ENCODE data around the gene RASSF1. TPM values are rescaled to one million over a fixed set of nuclear protein-coding genes. Genes with fewer than 3 reads are reported as not detected.

The RASSF1 gene
- total and polyA plus RNA-seq, 2 of the 13 experiments (the other 11 are each of a cell fraction or from before 2014, with no cell fraction given): 10.2 to 27.5 TPM

DNA sequence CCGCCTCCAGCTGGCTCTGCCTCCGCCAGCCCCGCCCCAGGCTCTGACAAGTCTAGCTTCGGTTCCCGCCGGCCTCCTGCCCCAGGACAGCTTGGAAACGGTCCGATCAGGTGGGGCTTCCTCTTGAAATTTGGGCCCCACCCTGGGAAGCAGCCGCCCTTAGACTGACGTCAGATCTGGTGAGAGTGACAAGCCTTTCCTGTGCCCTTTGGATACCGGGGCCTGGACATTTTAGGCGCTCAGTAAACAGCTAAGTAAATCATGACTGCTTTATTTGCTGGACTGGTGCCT lies 41.1 kb downstream of the RASSF1 start (continued):
- TF ChIP-seq ZNF709 (CRISPR knock-in tag; IDR thresholded peaks at IDR 0.05) (peak; percentile 42), ZNF121 (CRISPR knock-in tag; IDR thresholded peaks at IDR 0.05) (no peak), ZNF546 (CRISPR knock-in tag; conservative IDR thresholded peaks at IDR 0.05) (0 out of 2 replicates have a peak, but pooled peaks have one; percentile 3), ETV5 (CRISPR knock-in tag; IDR thresholded peaks at IDR 0.05; ENCODE audit: borderline replicate concordance) (peak; percentile 30; the same call in 1 of the 2 replicates), MLLT10 (CRISPR knock-in tag; IDR thresholded peaks at IDR 0.05) (no peak), ZFP62 (CRISPR knock-in tag; IDR thresholded peaks at IDR 0.05) (peak; percentile 30; the same call in 1 of the 2 replicates), SNAPC4 (CRISPR knock-in tag; IDR thresholded peaks at IDR 0.05) (no peak), HNF4G (IDR thresholded peaks at IDR 0.05; ENCODE audit: borderline replicate concordance, low read depth, low read length) (peak; percentile 81; the same call in 1 of the 2 replicates), HNF4G (CRISPR knock-in tag; IDR thresholded peaks at IDR 0.05; ENCODE audit: borderline replicate concordance, low read depth) (peak; percentile 37; the same call in 1 of the 2 replicates), ZNF747 (CRISPR knock-in tag; IDR thresholded peaks at IDR 0.05; ENCODE audit: borderline replicate concordance) (no peak), ZBTB14 (CRISPR knock-in tag; IDR thresholded peaks at IDR 0.05) (no peak), ZNF577 (CRISPR knock-in tag; IDR thresholded peaks at IDR 0.05; ENCODE audit: borderline replicate concordance, low read depth) (no peak), MED1 (CRISPR knock-in tag; IDR thresholded peaks at IDR 0.05) (no peak; the same call in 1 of the 2 replicates), ZNF282 (IDR thresholded peaks at IDR 0.05; ENCODE audit: partially characterized antibody) (no peak), MIER2 (CRISPR knock-in tag; IDR thresholded peaks at IDR 0.05) (no peak), ZNF432 (CRISPR knock-in tag; IDR thresholded peaks at IDR 0.05; ENCODE audit: borderline replicate concordance) (no peak), TCF7 (IDR thresholded peaks at IDR 0.05; ENCODE audit: low read depth) (no peak)
- TF ChIP-seq, protein P1, sequence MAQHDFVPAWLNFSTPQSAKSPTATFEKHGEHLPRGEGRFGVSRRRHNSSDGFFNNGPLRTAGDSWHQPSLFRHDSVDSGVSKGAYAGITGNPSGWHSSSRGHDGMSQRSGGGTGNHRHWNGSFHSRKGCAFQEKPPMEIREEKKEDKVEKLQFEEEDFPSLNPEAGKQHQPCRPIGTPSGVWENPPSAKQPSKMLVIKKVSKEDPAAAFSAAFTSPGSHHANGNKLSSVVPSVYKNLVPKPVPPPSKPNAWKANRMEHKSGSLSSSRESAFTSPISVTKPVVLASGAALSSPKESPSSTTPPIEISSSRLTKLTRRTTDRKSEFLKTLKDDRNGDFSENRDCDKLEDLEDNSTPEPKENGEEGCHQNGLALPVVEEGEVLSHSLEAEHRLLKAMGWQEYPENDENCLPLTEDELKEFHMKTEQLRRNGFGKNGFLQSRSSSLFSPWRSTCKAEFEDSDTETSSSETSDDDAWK (CRISPR knock-in tag; IDR thresholded peaks at IDR 0.05): no peak
- TF ChIP-seq, protein P2, sequence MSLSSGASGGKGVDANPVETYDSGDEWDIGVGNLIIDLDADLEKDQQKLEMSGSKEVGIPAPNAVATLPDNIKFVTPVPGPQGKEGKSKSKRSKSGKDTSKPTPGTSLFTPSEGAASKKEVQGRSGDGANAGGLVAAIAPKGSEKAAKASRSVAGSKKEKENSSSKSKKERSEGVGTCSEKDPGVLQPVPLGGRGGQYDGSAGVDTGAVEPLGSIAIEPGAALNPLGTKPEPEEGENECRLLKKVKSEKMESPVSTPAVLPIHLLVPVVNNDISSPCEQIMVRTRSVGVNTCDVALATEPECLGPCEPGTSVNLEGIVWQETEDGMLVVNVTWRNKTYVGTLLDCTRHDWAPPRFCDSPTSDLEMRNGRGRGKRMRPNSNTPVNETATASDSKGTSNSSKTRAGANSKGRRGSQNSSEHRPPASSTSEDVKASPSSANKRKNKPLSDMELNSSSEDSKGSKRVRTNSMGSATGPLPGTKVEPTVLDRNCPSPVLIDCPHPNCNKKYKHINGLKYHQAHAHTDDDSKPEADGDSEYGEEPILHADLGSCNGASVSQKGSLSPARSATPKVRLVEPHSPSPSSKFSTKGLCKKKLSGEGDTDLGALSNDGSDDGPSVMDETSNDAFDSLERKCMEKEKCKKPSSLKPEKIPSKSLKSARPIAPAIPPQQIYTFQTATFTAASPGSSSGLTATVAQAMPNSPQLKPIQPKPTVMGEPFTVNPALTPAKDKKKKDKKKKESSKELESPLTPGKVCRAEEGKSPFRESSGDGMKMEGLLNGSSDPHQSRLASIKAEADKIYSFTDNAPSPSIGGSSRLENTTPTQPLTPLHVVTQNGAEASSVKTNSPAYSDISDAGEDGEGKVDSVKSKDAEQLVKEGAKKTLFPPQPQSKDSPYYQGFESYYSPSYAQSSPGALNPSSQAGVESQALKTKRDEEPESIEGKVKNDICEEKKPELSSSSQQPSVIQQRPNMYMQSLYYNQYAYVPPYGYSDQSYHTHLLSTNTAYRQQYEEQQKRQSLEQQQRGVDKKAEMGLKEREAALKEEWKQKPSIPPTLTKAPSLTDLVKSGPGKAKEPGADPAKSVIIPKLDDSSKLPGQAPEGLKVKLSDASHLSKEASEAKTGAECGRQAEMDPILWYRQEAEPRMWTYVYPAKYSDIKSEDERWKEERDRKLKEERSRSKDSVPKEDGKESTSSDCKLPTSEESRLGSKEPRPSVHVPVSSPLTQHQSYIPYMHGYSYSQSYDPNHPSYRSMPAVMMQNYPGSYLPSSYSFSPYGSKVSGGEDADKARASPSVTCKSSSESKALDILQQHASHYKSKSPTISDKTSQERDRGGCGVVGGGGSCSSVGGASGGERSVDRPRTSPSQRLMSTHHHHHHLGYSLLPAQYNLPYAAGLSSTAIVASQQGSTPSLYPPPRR (CRISPR knock-in tag; IDR thresholded peaks at IDR 0.05; ENCODE audit: borderline replicate concordance): no peak
